Ishikawa (cell line): Measurements from ENCODE around the gene DCST2.

ENCODE experiments used
- CEBPB ChIP-seq: IDR thresholded peaks from 2 replicates; pipeline ENCODE4 v1.6.1; 2012
- EGR1 ChIP-seq: IDR thresholded peaks from 2 replicates; pipeline ENCODE4 v1.6.1; 2012
- EP300 ChIP-seq: IDR thresholded peaks from 2 replicates; pipeline ENCODE4 v1.6.1; 2012; ENCODE audit warnings: borderline replicate concordance
- FOXM1 ChIP-seq: IDR thresholded peaks from 2 replicates; pipeline ENCODE4 v1.6.1; 2012; ENCODE audit warnings: low read depth, borderline replicate concordance
- NFIC ChIP-seq: IDR thresholded peaks from 2 replicates; pipeline ENCODE4 v1.6.1; 2012
- RAD21 ChIP-seq: IDR thresholded peaks from 2 replicates; pipeline ENCODE4 v1.6.1; 2012; ENCODE audit warnings: low read depth
- TAF1 ChIP-seq: IDR thresholded peaks from 2 replicates; pipeline ENCODE4 v1.6.1; 2012; ENCODE audit warnings: low read depth, mild to moderate bottlenecking
- TEAD4 ChIP-seq: IDR thresholded peaks from 2 replicates; pipeline ENCODE4 v1.6.1; 2012
- YY1 ChIP-seq: IDR thresholded peaks from 2 replicates; pipeline ENCODE4 v1.6.1; 2012; ENCODE audit warnings: low read depth
- TF ChIP-seq, protein P1 (sequence below): IDR thresholded peaks from 2 replicates; pipeline ENCODE4 v1.6.1; 2012; ENCODE audit warnings: low read depth, mild to moderate bottlenecking
- TF ChIP-seq, protein P2 (sequence below): IDR thresholded peaks from 2 replicates; pipeline ENCODE4 v1.6.1; 2012
- TF ChIP-seq, protein P3 (sequence below): IDR thresholded peaks from 2 replicates; pipeline ENCODE4 v1.6.1; 2012

DNA sequence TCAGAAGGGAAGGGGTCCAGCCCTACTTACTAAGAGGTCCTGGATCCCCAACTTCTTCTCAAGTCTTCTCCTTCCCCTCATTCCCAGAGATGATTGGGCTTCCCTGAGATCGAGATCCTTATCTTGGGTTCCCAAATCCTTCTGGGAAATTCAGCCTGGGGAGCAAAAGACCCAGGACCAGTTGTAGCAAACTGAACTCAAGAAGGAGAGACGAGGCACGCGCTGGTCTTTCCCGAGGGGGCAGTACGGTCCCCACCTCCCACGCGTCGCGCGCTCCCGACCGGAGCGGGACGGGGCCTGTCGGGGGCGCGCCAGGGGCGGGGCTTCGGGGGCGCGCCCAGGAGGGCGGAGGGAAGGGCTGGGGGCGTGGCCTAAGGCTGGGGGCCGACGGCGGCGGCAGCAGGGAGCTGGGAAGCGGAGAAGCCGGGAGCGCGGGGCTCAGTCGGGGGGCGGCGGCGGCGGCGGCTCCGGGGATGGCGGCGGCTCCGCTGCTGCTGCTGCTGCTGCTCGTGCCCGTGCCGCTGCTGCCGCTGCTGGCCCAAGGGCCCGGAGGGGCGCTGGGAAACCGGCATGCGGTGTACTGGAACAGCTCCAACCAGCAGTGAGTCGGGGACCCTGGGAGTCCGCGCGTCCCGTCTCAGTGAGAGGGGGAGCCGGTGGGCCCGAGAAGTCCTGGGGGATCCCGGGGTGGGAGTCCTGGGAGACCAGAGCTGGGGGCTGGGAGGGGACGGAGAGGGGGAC, 45.1 kb upstream of the DCST2 start, which contains the start of gene EFNA3:
- TF ChIP-seq RAD21 (no peak), TEAD4 (no peak), CEBPB (no peak), TAF1 (no peak), EP300 (no peak), EGR1 (peak; percentile 95), YY1 (no peak), NFIC (no peak), FOXM1 (no peak)
- TF ChIP-seq, protein P1, sequence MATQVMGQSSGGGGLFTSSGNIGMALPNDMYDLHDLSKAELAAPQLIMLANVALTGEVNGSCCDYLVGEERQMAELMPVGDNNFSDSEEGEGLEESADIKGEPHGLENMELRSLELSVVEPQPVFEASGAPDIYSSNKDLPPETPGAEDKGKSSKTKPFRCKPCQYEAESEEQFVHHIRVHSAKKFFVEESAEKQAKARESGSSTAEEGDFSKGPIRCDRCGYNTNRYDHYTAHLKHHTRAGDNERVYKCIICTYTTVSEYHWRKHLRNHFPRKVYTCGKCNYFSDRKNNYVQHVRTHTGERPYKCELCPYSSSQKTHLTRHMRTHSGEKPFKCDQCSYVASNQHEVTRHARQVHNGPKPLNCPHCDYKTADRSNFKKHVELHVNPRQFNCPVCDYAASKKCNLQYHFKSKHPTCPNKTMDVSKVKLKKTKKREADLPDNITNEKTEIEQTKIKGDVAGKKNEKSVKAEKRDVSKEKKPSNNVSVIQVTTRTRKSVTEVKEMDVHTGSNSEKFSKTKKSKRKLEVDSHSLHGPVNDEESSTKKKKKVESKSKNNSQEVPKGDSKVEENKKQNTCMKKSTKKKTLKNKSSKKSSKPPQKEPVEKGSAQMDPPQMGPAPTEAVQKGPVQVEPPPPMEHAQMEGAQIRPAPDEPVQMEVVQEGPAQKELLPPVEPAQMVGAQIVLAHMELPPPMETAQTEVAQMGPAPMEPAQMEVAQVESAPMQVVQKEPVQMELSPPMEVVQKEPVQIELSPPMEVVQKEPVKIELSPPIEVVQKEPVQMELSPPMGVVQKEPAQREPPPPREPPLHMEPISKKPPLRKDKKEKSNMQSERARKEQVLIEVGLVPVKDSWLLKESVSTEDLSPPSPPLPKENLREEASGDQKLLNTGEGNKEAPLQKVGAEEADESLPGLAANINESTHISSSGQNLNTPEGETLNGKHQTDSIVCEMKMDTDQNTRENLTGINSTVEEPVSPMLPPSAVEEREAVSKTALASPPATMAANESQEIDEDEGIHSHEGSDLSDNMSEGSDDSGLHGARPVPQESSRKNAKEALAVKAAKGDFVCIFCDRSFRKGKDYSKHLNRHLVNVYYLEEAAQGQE: no peak
- TF ChIP-seq, protein P2, sequence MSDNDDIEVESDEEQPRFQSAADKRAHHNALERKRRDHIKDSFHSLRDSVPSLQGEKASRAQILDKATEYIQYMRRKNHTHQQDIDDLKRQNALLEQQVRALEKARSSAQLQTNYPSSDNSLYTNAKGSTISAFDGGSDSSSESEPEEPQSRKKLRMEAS: no peak
- TF ChIP-seq, protein P3, sequence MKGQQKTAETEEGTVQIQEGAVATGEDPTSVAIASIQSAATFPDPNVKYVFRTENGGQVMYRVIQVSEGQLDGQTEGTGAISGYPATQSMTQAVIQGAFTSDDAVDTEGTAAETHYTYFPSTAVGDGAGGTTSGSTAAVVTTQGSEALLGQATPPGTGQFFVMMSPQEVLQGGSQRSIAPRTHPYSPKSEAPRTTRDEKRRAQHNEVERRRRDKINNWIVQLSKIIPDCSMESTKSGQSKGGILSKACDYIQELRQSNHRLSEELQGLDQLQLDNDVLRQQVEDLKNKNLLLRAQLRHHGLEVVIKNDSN: no peak
